NCI-H128 (cell line): Measurements from ENCODE around the gene PALLD.

Source experiments
- DNase-seq: peaks from one replicate; lab custom pipeline; 2025; ENCODE audit not compliant: unreplicated experiment; lab: John Stamatoyannopoulos, UW

The PALLD gene

GRCh38 chr4:168642591-168642990 is 145.7 kb downstream of the PALLD start:
- no peak for DNase-seq

DNA sequence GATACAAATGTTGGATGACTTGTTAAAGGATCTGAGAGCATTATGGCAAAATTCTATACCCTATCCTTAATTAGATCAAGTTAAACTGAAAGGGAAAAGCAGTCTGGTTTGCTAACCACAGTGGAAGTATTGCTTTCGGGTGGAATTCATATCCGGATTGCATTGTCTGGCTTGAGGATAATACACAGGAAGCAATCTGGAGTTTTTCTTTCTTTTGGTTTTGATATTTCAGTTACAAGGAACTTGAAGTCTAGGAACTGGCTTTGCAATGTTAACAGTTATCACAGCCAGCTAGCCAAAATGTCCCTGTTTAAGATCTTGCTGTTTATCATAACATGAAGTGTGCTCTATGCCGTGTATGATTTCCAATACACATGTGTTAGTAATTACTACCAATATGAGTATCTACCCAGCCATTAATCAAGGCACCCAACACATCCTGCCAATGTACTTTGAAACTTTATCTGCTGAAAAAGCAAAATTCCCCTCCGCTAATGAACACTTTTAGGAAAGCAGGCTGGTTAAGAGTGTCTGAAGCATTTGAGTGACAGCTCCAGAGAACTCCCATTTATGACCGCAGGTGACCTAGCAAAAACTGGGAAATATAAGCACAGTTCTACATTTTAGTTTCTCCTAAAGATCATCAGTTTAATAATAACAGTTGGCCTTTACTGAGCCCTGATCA is 146.4 kb downstream of the PALLD start:
- no peak for DNase-seq

DNA sequence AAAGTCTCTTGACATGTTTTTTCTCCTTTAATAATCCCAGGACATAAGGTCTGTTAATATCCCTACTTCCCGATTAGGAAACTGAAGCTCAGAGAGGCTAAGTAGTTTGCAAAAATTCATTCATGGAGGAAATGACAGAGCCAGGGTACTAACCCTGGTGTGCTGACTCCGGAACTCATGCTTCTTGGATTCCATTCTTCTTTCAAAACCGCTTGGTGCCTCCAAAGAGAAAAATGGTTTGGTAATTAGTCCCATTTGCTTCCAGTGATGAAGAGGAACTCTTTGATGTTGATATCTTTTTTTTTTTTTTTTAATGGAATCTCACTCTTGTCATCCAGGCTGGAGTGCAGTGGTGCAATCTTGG is 146.9 kb downstream of the PALLD start:
- no peak for DNase-seq

DNA sequence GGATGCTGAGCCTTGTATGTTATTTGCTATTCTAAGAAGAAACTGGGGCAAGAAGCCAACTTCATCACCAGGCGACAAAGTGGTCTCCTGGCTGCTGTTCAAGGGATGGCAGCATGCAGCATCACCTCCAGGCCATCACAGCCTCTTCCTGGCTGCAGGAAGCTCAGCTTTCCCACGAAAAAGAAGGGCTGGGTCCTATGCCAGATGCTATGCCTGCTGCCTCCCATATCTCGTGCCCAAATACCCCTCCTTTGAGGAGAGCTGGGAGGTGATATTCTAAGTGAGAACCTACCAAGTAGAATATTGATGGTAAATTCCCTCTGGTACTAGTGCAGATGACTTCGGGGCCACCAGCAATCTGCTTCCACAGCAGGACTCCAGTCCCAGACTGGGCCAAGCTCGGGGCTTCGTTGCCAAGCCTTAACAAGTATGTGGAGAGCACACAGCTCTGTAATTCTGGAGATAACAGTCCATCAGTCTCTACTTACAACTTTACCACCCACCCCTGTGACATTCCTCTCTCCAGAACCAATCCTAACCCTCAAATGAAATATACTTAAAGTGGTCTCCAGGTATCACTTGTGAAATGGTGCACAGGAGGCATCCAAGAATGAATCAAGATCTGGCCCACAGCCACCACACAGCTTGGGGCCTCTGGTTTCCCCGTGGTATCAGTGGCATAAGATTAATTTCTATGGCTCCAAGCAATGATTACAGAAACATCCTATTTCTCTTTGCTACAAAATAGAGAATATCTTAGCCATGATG is 149.3 kb downstream of the PALLD start:
- DNase-seq = no peak

DNA sequence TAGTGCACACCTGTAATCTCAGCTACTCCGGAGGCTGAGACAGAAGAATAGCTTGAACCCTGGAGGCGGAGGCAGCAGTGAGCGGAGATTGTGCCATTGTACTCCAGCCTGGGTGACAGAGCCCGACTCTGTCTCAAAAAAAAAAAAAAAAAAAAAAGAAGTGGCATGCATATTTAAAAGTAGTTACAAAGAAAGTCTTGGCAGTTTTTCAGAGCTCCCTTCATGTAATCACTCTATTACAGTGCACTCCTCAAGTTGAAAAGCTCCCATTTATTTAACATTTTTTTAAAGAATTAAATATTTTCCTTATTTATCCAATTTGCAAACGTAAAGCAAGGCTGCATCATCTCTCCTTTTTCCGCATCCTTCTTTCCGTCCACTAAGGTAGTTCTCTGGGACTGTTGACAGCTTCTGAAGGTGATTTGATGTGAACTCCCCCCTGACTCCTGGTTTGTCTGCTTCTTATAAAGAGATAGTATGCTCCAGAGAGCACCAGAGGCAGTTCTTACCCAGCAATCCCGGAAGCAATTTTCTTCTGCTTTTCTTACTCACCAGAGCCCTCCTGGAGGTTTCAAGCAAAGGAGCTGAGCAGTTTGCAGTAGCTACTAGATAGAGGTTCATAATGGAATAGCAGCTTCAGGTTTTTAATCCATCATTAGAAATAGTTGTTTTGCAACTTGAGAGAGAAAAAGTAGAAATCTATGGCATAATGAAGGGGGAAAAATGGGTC is 151.0 kb downstream of the PALLD start:
- no peak for DNase-seq

- no peak for DNase-seq
Measured at GRCh38 chr4:168648494-168648893, 151.6 kb downstream of the PALLD start.

GRCh38 chr4:168648929-168649328 is 152.1 kb downstream of the PALLD start:
- no peak for DNase-seq

- no peak for DNase-seq
Measured at GRCh38 chr4:168651374-168651773, 154.5 kb downstream of the PALLD start.

GRCh38 chr4:168651864-168652263 is 155.0 kb downstream of the PALLD start:
- DNase-seq = no peak

DNA sequence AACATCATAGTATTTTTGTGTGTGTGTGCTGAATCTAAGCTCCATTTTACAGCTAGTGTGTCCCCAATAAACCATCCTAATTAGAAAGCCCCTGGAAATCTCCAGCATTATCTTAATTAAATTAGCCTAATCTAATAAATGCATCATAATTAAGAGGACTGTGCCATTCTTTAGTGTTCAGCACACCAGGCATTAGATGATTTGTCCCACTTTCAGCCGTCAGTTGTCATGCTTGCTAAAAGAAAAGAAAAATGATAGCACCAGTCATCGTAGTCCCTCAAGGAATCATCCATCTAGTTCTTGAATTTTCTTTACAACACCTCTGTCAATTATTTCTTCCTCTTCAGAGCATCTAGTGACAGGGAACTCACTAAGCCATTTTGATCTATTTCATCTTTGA is 155.9 kb downstream of the PALLD start:
- DNase-seq = no peak

- no peak for DNase-seq
Measured at GRCh38 chr4:168654104-168654847, 157.4 kb downstream of the PALLD start.

- DNase-seq = no peak
Measured at GRCh38 chr4:168654848-168655174, 158.0 kb downstream of the PALLD start.

- DNase-seq = no peak
Measured at GRCh38 chr4:168655182-168655581, 158.3 kb downstream of the PALLD start.

DNA sequence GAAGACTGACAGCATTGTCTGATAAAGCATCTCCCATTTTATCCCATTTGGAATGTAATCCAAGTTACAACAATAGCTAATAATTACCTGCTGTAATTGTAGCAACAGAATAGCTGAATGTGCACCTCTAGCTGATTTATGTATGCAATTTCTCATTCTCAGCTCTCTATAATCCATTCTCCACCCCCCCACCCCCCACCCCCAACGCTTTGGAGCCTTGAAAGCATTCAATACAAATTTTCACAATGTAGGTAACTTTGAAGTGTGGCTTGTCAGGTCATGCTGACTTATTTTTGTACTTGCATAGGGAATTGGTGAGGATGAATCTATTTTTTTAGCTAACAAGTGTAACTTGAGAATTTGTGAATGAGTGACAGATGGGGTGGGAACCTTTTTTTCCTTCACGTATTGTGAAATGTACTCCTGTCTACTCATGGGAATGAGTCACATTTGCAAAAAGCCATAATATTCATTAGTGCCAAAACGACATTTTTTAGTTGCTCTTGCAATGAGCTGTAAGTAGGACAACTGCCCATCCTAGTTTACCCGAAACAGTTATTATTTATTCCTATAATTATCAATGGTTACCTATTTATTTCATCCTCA is 159.3 kb downstream of the PALLD start:
- no peak for DNase-seq

GRCh38 chr4:168656946-168657473 is 160.2 kb downstream of the PALLD start:
- DNase-seq = no peak

DNA sequence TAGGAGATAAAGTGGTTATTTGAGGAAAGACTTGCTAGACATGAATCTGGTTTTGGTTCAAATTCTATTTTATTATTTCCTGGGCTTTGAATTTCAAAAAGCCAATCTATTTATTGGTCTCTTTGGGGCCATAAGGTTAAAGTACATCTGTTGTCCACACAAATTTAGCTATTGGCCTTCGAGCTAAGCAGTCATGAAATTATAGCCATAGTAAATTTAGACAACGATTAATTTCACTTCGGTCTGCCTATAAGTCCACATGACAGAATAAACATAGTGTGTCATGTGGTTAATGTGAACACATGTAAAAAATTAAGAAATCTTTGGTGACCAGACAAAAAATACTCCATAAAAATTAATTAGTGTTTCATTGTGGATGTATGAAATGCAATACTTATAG is 161.9 kb downstream of the PALLD start:
- no peak for DNase-seq

- DNase-seq = no peak
Measured at GRCh38 chr4:168659741-168660465, 163.1 kb downstream of the PALLD start.

- no peak for DNase-seq
Measured at GRCh38 chr4:168662297-168662984, 165.6 kb downstream of the PALLD start.

DNA sequence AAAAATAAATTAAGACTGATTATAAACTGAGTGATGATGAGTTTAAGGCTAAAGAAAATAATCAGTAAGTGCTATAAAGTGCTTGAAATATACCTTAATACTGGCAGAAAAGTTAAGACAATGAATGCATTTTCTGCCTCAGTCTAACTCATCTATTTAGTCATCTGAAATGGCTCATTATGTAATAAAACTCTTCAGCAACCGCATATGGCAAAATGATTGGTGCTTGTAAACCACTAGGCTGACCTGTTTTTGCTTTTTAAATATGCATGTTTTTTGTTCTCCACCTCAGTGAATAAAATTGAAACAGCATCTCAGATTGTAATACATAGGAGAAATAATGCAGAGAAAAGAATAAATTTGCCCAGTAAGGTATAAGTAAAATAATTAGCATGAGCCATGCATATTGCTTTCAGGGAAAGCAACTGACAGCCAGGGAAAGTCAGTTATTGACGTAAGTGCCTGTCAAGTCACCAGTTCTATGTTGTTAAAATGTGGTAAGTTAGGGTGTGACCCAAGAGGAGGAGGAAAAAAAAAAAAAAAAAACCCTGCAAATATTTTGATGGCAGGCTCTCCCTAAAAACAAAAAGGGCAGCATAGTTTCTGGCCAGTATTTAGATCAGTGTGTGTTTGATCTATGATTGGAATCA is 167.5 kb downstream of the PALLD start:
- no peak for DNase-seq
